SK-N-SH treated with all-trans-retinoic acid at 6 μM for 48 hours (cell line): Measurements from ENCODE around the gene SCN8A.

Experiments
- ATAC-seq: fragments of 200-7000 bp; cut with Tn5 transposase; 3 replicates; pipeline ENCODE4 v1.9.1; 2020; ENCODE audit warnings: mild to moderate bottlenecking, moderate library complexity
- ARNTL ChIP-seq: fragments of 450-650 bp; formaldehyde crosslinking; IDR thresholded peaks from 2 replicates; pipeline ENCODE4 v1.5.0; 2020; ENCODE audit warnings: low read depth, mild to moderate bottlenecking, moderate library complexity, borderline replicate concordance
- CREB5 ChIP-seq: fragments of 250-450 bp; sonication (Bioruptor Pico); IDR thresholded peaks from 2 replicates; pipeline ENCODE4 v1.5.1; 2020; ENCODE audit warnings: low read depth, mild to moderate bottlenecking, moderate library complexity
- CSDC2 ChIP-seq: fragments of 250-450 bp; sonication (Bioruptor Pico); IDR thresholded peaks from 2 replicates; pipeline ENCODE4 v1.5.0; 2020; ENCODE audit warnings: mild to moderate bottlenecking, moderate library complexity
- CSRNP3 ChIP-seq: fragments of 250-450 bp; sonication (Bioruptor Pico); IDR thresholded peaks from 2 replicates; pipeline ENCODE4 v1.5.1; 2021; ENCODE audit warnings: mild to moderate bottlenecking, moderate library complexity
- ESRRG ChIP-seq: fragments of 250-450 bp; sonication (Bioruptor Pico); IDR thresholded peaks from 2 replicates; pipeline ENCODE4 v1.6.1; 2021; ENCODE audit warnings: mild to moderate bottlenecking
- GLIS3 ChIP-seq: fragments of 250-450 bp; sonication (Bioruptor Pico); IDR thresholded peaks from 2 replicates; pipeline ENCODE4 v1.5.0; 2020; ENCODE audit warnings: mild to moderate bottlenecking, moderate library complexity
- ISL1 ChIP-seq: fragments of 250-450 bp; sonication (Bioruptor Pico); IDR thresholded peaks from 2 replicates; pipeline ENCODE4 v2.1.2; 2022; ENCODE audit warnings: mild to moderate bottlenecking, moderate library complexity
- OSR1 ChIP-seq: fragments of 250-450 bp; sonication (Bioruptor Pico); IDR thresholded peaks from 2 replicates; pipeline ENCODE4 v1.8.0; 2022; ENCODE audit warnings: moderate library complexity, mild to moderate bottlenecking, inconsistent platforms
- PATZ1 ChIP-seq: fragments of 250-450 bp; sonication (Bioruptor Pico); IDR thresholded peaks from 2 replicates; pipeline ENCODE4 v1.8.0; 2020; ENCODE audit warnings: mild to moderate bottlenecking, moderate library complexity, borderline replicate concordance
- POU6F1 ChIP-seq: fragments of 250-450 bp; sonication (Bioruptor Pico); IDR thresholded peaks from 2 replicates; pipeline ENCODE4 v1.8.0; 2021; ENCODE audit warnings: low read depth, mild to moderate bottlenecking, moderate library complexity, borderline replicate concordance
- PPARA ChIP-seq: fragments of 250-450 bp; sonication (Bioruptor Pico); IDR thresholded peaks from 2 replicates; pipeline ENCODE4 v1.5.0; 2020; ENCODE audit warnings: mild to moderate bottlenecking, borderline replicate concordance
- RARB ChIP-seq: fragments of 250-450 bp; sonication (Bioruptor Pico); IDR thresholded peaks from 2 replicates; pipeline ENCODE4 v1.8.0; 2021; ENCODE audit warnings: mild to moderate bottlenecking, moderate library complexity
- TCF4 ChIP-seq: fragments of 250-450 bp; sonication (Bioruptor Pico); IDR thresholded peaks from 2 replicates; pipeline ENCODE4 v1.8.0; 2021; ENCODE audit warnings: mild to moderate bottlenecking, moderate library complexity, borderline replicate concordance
- TSHZ2 ChIP-seq: fragments of 250-450 bp; sonication (Bioruptor Pico); IDR thresholded peaks from 2 replicates; pipeline ENCODE4 v1.5.0; 2020; ENCODE audit warnings: mild to moderate bottlenecking, moderate library complexity
- ZC3H10 ChIP-seq: fragments of 250-450 bp; sonication (Bioruptor Pico); IDR thresholded peaks from 2 replicates; pipeline ENCODE4 v1.5.1; 2021; ENCODE audit warnings: mild to moderate bottlenecking, moderate library complexity
- ZNF565 ChIP-seq: fragments of 450-650 bp; formaldehyde crosslinking; conservative IDR thresholded peaks from 2 replicates; pipeline ENCODE4 v1.5.0; 2020; ENCODE audit warnings: low read depth, mild to moderate bottlenecking, moderate library complexity
- ZNF70 ChIP-seq: fragments of 450-650 bp; formaldehyde crosslinking; IDR thresholded peaks from 2 replicates; pipeline ENCODE4 v1.5.0; 2020; ENCODE audit warnings: mild to moderate bottlenecking, moderate library complexity
- ZNF8 ChIP-seq: fragments of 450-650 bp; formaldehyde crosslinking; IDR thresholded peaks from 2 replicates; pipeline ENCODE4 v1.5.0; 2020; ENCODE audit warnings: mild to moderate bottlenecking, moderate library complexity

Gene SCN8A

GRCh38 chr12:51846271-51846691, 255.2 kb downstream of the SCN8A start:
- TF ChIP-seq ZNF565, result no peak
- TF ChIP-seq ESRRG (CRISPR knock-in tag), result no peak
- ATAC-seq, result no peak

- peak; percentile 62 for ATAC-seq
- no peak for TF ChIP-seq ZC3H10 (CRISPR knock-in tag)
- no peak for TF ChIP-seq CSRNP3 (CRISPR knock-in tag)
- no peak for TF ChIP-seq GLIS3
- no peak for TF ChIP-seq RARB
- no peak for TF ChIP-seq ISL1 (CRISPR knock-in tag)
- no peak for TF ChIP-seq OSR1 (CRISPR knock-in tag)
- TF ChIP-seq PATZ1 (CRISPR knock-in tag), result no peak
These were observed 256.0 kb downstream of the SCN8A start for GRCh38 chr12:51846911-51847642.

- ATAC-seq, result peak; percentile 31
- TF ChIP-seq RARB (no peak), PPARA (CRISPR knock-in tag) (no peak), POU6F1 (CRISPR knock-in tag) (no peak), TCF4 (no peak), ESRRG (CRISPR knock-in tag) (no peak), CREB5 (CRISPR knock-in tag) (no peak), ZNF70 (no peak)
These were observed 256.8 kb downstream of the SCN8A start for GRCh38 chr12:51847643-51848325.

GRCh38 chr12:51848326-51848727, 257.3 kb downstream of the SCN8A start, which contains the start of gene FIGNL2:
Gene FIGNL2, minus strand, starts transcription at chr12:51848718. Its CDS starts 26,305 bp downstream, at chr12:51822413.
- TF ChIP-seq TSHZ2 (CRISPR knock-in tag) (no peak), CREB5 (CRISPR knock-in tag) (no peak), ZNF8 (CRISPR knock-in tag) (no peak), GLIS3 (no peak), CSDC2 (CRISPR knock-in tag) (no peak), ARNTL (CRISPR knock-in tag) (no peak), CSRNP3 (CRISPR knock-in tag) (no peak), ZNF565 (no peak), ZC3H10 (CRISPR knock-in tag) (no peak)
- TF ChIP-seq, all 23 proteins: peak for 0
- ATAC-seq, result no peak
